Medulla oblongata (tissue), 1 donor: ENCODE data around the gene IER2.

Experiments used
- DNase-seq: peaks from one replicate; pipeline ENCODE4 v3.0.0-alpha.2; 2015; ENCODE audit errors: extremely low spot score

IER2 gene

GRCh38 chr19:13118424-13119193 lies 31.6 kb upstream of the IER2 start:
- DNase-seq: peak; percentile 12

GRCh38 chr19:13119627-13120026 lies 30.6 kb upstream of the IER2 start:
- no peak for DNase-seq

GRCh38 chr19:13120031-13120430 lies 30.2 kb upstream of the IER2 start:
- no peak for DNase-seq

GRCh38 chr19:13120817-13121216 lies 29.4 kb upstream of the IER2 start:
- no peak for DNase-seq

GRCh38 chr19:13121551-13122274 lies 28.5 kb upstream of the IER2 start:
- no peak for DNase-seq

GRCh38 chr19:13122275-13122878 lies 27.8 kb upstream of the IER2 start:
- no peak for DNase-seq

- DNase-seq: no peak
These were observed 26.9 kb upstream of the IER2 start for GRCh38 chr19:13122980-13123957.

- DNase-seq: no peak
These were observed 23.2 kb upstream of the IER2 start for GRCh38 chr19:13127051-13127450.

- no peak for DNase-seq
These were observed 22.2 kb upstream of the IER2 start for GRCh38 chr19:13127811-13128575.

- DNase-seq: no peak
These were observed 21.6 kb upstream of the IER2 start for GRCh38 chr19:13128583-13128982.

GRCh38 chr19:13129384-13129783 lies 20.8 kb upstream of the IER2 start:
- no peak for DNase-seq

GRCh38 chr19:13130886-13131490 lies 19.2 kb upstream of the IER2 start:
- DNase-seq: no peak

GRCh38 chr19:13132471-13133180 lies 17.6 kb upstream of the IER2 start:
- no peak for DNase-seq

GRCh38 chr19:13133241-13133870 lies 16.9 kb upstream of the IER2 start:
- peak; percentile 65 for DNase-seq

- no peak for DNase-seq
These were observed 15.6 kb upstream of the IER2 start for GRCh38 chr19:13134626-13135025.

GRCh38 chr19:13135068-13136062 lies 14.8 kb upstream of the IER2 start:
- no peak for DNase-seq

GRCh38 chr19:13137290-13137794 lies 12.9 kb upstream of the IER2 start:
- no peak for DNase-seq
